Heart left ventricle (tissue), 16 donors: ENCODE measurements around the gene GHRL. TPM values are rescaled to one million over a fixed set of nuclear protein-coding genes. Genes with fewer than 3 reads are reported as not detected.

ENCODE experiments used
- ATAC-seq, 4 donors: fragments of 200-7000 bp; cut with Tn5 transposase; one replicate each; pipeline ENCODE4 v1.9.1; 2020 to 2022; ENCODE audit warnings: moderate library complexity in 4 of 4, mild to moderate bottlenecking in 3 of 4, moderate number of reproducible peaks in 1 of 4
- DNase-seq, 5 donors: peaks; one replicate each; pipeline ENCODE4 v3.0.0-alpha.2; 2020
- H3K27ac ChIP-seq, 12 donors: fragments of 200-600 bp; sonication (generic) in 4 of 12; one replicate each; pipeline versions ENCODE4 v1.5.0 to v1.8.0; 2016 to 2022; ENCODE audit warnings: mild to moderate bottlenecking in 2 of 12
- H3K27me3 ChIP-seq, 9 donors: fragments of 200-600 bp; sonication (generic) in 2 of 9; one replicate each; pipeline versions ENCODE4 v1.5.1 to v1.8.0; 2016 to 2022; ENCODE audit warnings: mild to moderate bottlenecking in 3 of 9
- H3K36me3 ChIP-seq, 9 donors: fragments of 200-600 bp; sonication (generic) in 2 of 9; one replicate each; pipeline versions ENCODE4 v1.5.0 to v1.8.0; 2018 to 2022; ENCODE audit warnings: mild to moderate bottlenecking in 2 of 9
- H3K4me1 ChIP-seq, 12 donors: fragments of 200-600 bp; sonication (generic) in 4 of 12; one replicate each; pipeline versions ENCODE4 v1.5.0 to v1.8.0; 2016 to 2022; ENCODE audit warnings: mild to moderate bottlenecking in 3 of 12
- H3K4me3 ChIP-seq, 12 donors: fragments of 200-600 bp; sonication (generic) in 4 of 12; one replicate each; pipeline versions ENCODE4 v1.5.0 to v1.8.0; 2017 to 2022; ENCODE audit warnings: mild to moderate bottlenecking in 9 of 12, moderate library complexity in 4 of 12
- H3K9me3 ChIP-seq, 12 donors: fragments of 200-600 bp; sonication (generic) in 4 of 12; one replicate each; pipeline versions ENCODE4 v1.5.0 to v1.8.0; 2016 to 2022; ENCODE audit warnings: mild to moderate bottlenecking in 1 of 12
- POLR2A ChIP-seq, 2 donors: fragments of 450-650 bp; IDR thresholded peaks; one replicate each; pipeline ENCODE4 v1.6.1; 2017; ENCODE audit warnings: antibody characterized with exemption in 2 of 2, mild to moderate bottlenecking in 2 of 2, moderate library complexity in 2 of 2
- WGBS, 4 donors: extraction: QIAGEN DNeasy Blood & Tissue Kit in 2 of 4; methylation state at CpG; one replicate each; pipeline versions ENCODE4 v1.1.5 to v1.1.7; 2013 to 2018; 5-methylcytosine and 5-hydroxymethylcytosine counted together
- intact Hi-C, 10 donors: fragments of 100-400 bp; cut with DNase I; formaldehyde crosslinking; loops; one replicate each; pipeline versions ENCODE4 v1.11.1 to v1.14.2; 2022
- polyA plus RNA-seq, 2 donors: library from polyadenylated mRNA; stranded (reverse); fragments of 200-250 nt; gene quantifications; one replicate each; pipeline ENCODE4 v1.2.3, GENCODE V29; 2013
- total RNA-seq, 9 donors: library from RNA; depleted of rRNA in 2 of 9; stranded (reverse); fragments of >200 nt in 2 of 9; fragmentation: NEBNext Ultra II Directional in 3 of 9; extraction: Animal tissue kit (Norgen Biotek cat#: 25700) in 3 of 9; gene quantifications; one replicate each; pipeline versions ENCODE4 v1.1.0 to v1.2.4, GENCODE V29; 2016 to 2023
- TF ChIP-seq, protein P1 (sequence below), 12 donors: fragments of 200-600 bp; sonication (generic) in 4 of 12; IDR thresholded peaks; one replicate each; pipeline versions ENCODE4 v1.5.0 to v1.8.0; 2018 to 2022; ENCODE audit warnings: antibody characterized with exemption in 12 of 12, mild to moderate bottlenecking in 5 of 12
- donor health status: ischemic (EF 13 %, LVEDD 7.1; RV severe dilation, severe dysfunction).
- donor health status: healthy with polysubstance abuse.
- donor health status: DM: no; HTN: yes; CAD: no.
- donor health status: DM: no; HTN: no; CAD: no.
- donor health status: ischemic (EF 25% LVEDD 6.9; RV normal size, moderate dysfunction).
- donor health status: ischemic (EF 25% LVEDD 5.7; RV mildly dilated, moderate dysfunction).
- donor health status: healthy.
- donor health status: DM: yes; HTN: yes; CAD: no.
- donor health status: ischemic (EF 35%, LVEDD 5.7; RV mildly dilated, moderate dysfunction).
- donor health status: nonischemic (EF 11% LVEDD 7.7; RV severe dilation, severe dysfunction).
- donor health status: DM: yes; HTN: yes; CAD: no.
- donor health status: PGD.
- donor health status: ischemic (EF 29% LVEDD 5.4; RV normal size, mild dysfunction).
- donor health status: nonischemic (EF 23%, LVEDD 6.1; RV moderate dilation, normal function).

Gene GHRL
- total and polyA plus RNA-seq, 11 donors, result 0.18 to 2.1 (median 0.61) TPM; not detected in 6

DNA sequence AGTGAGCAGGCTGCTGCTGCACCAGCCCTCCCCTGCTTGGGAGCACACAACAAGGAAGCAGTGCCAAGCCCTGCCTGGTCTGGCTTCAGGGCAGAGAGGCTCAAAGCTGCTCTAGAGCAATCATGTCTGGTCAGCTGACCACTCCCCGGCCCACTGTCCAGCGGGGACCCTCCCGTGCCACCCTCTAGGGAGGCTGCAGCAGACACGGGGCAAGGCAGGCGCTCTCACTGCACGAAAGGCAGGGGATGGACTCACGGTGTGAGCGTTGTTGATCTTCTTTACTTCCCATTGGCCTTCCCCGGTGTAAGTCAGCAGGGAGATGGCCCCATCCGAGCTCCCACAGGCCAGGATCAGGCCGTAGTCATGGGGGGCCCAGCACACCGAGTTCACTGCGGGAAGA is 19.0 kb upstream of the GHRL start:
- no peak overlapping the region for H3K27ac ChIP-seq
- H3K4me1 ChIP-seq, result peaks cover 0 to 21% (median 0%) of the 10 kb centered on the region in 12 donors
- no peak overlapping the region for H3K4me3 ChIP-seq
- intact Hi-C loops, result no loop called here
- TF ChIP-seq, protein P1, sequence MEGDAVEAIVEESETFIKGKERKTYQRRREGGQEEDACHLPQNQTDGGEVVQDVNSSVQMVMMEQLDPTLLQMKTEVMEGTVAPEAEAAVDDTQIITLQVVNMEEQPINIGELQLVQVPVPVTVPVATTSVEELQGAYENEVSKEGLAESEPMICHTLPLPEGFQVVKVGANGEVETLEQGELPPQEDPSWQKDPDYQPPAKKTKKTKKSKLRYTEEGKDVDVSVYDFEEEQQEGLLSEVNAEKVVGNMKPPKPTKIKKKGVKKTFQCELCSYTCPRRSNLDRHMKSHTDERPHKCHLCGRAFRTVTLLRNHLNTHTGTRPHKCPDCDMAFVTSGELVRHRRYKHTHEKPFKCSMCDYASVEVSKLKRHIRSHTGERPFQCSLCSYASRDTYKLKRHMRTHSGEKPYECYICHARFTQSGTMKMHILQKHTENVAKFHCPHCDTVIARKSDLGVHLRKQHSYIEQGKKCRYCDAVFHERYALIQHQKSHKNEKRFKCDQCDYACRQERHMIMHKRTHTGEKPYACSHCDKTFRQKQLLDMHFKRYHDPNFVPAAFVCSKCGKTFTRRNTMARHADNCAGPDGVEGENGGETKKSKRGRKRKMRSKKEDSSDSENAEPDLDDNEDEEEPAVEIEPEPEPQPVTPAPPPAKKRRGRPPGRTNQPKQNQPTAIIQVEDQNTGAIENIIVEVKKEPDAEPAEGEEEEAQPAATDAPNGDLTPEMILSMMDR (IDR thresholded peaks at IDR 0.05), result no peak
- TF ChIP-seq POLR2A (IDR thresholded peaks at IDR 0.05), result no peak
- ATAC-seq, result peak in 1 of 4 donors; percentile 19
- DNase-seq, result no peak
- H3K36me3 ChIP-seq, result peaks cover 0 to 100% (median 97%) of the 10 kb centered on the region in 9 donors
- 86 to 91% (median 90%) methylated on average over 12 to 13 of the region's 13 CpGs for WGBS, 4 donors
- no peaks in the 10 kb centered on the region for H3K9me3 ChIP-seq
- H3K27me3 ChIP-seq, result no peaks in the 10 kb centered on the region

DNA sequence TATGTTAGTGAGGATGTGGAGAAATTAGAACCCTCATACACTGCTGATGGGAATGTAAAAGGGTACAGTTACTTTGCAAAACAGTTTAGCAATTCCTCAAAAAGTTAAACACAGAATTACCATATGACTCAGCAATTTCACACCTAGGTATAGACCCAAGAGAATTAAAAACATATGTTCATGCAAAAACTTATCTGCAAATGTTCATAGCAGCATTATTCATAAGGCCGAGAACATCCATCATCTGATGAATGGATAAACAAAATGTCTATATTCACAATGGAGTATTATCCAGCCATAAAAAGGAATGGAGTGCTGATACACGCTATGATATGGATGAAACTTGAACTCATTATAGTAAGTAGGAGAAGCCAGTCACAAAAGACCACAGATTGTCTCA is 17.8 kb upstream of the GHRL start:
- ATAC-seq (no peak), DNase-seq (no peak)
- H3K4me3 ChIP-seq, result no peak overlapping the region
- H3K9me3 ChIP-seq, result no peaks in the 10 kb centered on the region
- peaks cover 0 to 100% (median 97%) of the 10 kb centered on the region in 9 donors for H3K36me3 ChIP-seq
- intact Hi-C loops, result no loop called here
- peaks cover 0 to 21% (median 0%) of the 10 kb centered on the region in 12 donors for H3K4me1 ChIP-seq
- no peak overlapping the region for H3K27ac ChIP-seq
- WGBS, 4 donors, result 89 to 94% (median 92%) methylated on average over 2 of the region's 2 CpGs
- H3K27me3 ChIP-seq, result no peaks in the 10 kb centered on the region
- TF ChIP-seq, protein P1 (IDR thresholded peaks at IDR 0.05), result no peak
- TF ChIP-seq POLR2A (IDR thresholded peaks at IDR 0.05), result no peak

DNA sequence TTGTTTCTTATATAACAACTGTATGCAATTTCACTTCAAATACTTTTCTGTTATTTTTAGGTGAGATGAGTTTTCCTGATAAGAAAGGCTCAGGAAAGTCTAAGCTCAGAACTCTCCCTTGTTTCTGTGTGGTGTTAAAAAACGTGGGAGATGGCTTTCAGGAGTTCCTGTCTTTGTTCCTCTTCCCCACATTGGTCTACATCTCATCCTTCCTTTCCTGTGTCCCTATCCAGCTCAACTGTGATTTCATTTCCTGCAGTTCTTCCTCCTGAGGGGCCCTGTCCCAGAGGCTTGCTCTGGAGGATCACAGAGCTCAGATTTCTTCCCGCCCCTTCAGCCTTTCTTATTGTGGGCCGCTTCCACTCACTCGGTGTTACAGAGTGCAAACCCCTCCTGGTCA is 17.0 kb upstream of the GHRL start:
- ATAC-seq, result peak in 2 of 4 donors; percentile 20 to 82

DNA sequence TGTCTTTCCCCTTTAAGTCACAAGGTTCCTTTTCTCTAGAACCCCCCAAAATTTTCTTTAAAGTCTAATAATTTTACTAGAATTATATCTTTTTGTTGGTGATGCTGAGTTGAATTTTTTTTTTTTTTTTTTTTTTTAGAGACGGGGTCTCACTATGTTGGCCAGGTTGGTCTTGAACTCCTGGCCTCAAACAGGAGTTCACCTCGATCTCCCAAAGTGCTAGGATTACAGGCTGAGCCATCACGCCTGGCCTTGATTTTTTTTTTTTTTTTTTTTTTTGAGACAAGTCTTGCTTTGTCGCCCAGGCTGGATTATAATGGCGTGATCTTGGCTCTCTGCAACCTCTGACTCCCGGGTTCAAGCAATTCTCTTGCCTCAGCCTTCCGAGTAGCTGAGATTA is 15.9 kb upstream of the GHRL start:
- DNase-seq, result no peak
- WGBS, 4 donors, result 94 to 96% (median 95%) methylated on average over 7 of the region's 7 CpGs
- Histone ChIP-seq H3K27ac (no peak overlapping the region), H3K4me1 (peaks cover 0 to 21% (median 0%) of the 10 kb centered on the region in 12 donors), H3K27me3 (no peaks in the 10 kb centered on the region), H3K36me3 (peaks cover 0 to 100% (median 97%) of the 10 kb centered on the region in 9 donors), H3K9me3 (no peaks in the 10 kb centered on the region), H3K4me3 (no peak overlapping the region)
- intact Hi-C loops, result no loop called here
- ATAC-seq, result no peak
- TF ChIP-seq, protein P1 (IDR thresholded peaks at IDR 0.05), result no peak
- no peak for TF ChIP-seq POLR2A (IDR thresholded peaks at IDR 0.05)

More for the DNA sequence above, 17.0 kb upstream of the GHRL start:
- Histone ChIP-seq H3K27ac (peak overlapping the region in 2 of 12 donors; percentile 27 to 44), H3K27me3 (no peaks in the 10 kb centered on the region), H3K4me1 (peaks cover 0 to 21% (median 0%) of the 10 kb centered on the region in 12 donors), H3K4me3 (no peak overlapping the region), H3K9me3 (no peaks in the 10 kb centered on the region), H3K36me3 (peaks cover 0 to 100% (median 97%) of the 10 kb centered on the region in 9 donors)
- WGBS, 4 donors, result 44 to 55% (median 45%) methylated on average over 4 of the region's 4 CpGs
- DNase-seq, result no peak
- TF ChIP-seq, protein P1 (IDR thresholded peaks at IDR 0.05), result no peak
- TF ChIP-seq POLR2A (IDR thresholded peaks at IDR 0.05), result no peak
- intact Hi-C loops, result no loop called here
